AG10803 (cell line): Measurements from ENCODE around the gene DLX4.

ENCODE experiments used
- DNase-seq: peaks from one replicate; pipeline ENCODE4 v3.0.0; 2010; ENCODE audit warnings: low read depth
- H3K4me3 ChIP-seq: 2 replicates; pipeline ENCODE4 v1.5.1; 2011; ENCODE audit warnings: mild to moderate bottlenecking, low read length, control low read depth
- TF ChIP-seq, protein P1 (sequence below): conservative IDR thresholded peaks from 2 replicates; pipeline ENCODE4 v1.5.1; 2011; ENCODE audit warnings: mild to moderate bottlenecking, low read length, control low read depth, inconsistent platforms

The DLX4 gene

DNA sequence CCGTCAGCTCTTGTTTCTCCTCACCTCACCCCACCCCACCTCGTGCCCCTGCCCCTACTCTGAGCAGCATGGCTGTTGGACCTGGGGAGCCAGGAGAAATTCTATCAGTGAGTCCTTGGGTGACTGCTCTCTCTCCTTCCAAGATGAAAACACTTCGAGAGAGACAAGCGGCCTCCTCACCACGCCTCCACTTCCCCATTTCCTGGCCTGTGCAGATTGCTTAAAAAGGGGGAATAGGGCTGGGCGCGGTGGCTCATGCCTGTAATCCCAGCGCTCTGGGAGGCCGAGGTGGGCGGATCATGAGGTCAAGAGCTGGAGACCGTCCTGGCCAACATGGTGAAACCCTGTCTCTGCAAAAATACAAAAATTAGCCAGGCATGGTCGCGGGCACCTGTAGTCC lies 9.5 kb downstream of the DLX4 start:
- TF ChIP-seq, protein P1, sequence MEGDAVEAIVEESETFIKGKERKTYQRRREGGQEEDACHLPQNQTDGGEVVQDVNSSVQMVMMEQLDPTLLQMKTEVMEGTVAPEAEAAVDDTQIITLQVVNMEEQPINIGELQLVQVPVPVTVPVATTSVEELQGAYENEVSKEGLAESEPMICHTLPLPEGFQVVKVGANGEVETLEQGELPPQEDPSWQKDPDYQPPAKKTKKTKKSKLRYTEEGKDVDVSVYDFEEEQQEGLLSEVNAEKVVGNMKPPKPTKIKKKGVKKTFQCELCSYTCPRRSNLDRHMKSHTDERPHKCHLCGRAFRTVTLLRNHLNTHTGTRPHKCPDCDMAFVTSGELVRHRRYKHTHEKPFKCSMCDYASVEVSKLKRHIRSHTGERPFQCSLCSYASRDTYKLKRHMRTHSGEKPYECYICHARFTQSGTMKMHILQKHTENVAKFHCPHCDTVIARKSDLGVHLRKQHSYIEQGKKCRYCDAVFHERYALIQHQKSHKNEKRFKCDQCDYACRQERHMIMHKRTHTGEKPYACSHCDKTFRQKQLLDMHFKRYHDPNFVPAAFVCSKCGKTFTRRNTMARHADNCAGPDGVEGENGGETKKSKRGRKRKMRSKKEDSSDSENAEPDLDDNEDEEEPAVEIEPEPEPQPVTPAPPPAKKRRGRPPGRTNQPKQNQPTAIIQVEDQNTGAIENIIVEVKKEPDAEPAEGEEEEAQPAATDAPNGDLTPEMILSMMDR: no peak
- no peak for DNase-seq
- no peak overlapping the region for H3K4me3 ChIP-seq

DNA sequence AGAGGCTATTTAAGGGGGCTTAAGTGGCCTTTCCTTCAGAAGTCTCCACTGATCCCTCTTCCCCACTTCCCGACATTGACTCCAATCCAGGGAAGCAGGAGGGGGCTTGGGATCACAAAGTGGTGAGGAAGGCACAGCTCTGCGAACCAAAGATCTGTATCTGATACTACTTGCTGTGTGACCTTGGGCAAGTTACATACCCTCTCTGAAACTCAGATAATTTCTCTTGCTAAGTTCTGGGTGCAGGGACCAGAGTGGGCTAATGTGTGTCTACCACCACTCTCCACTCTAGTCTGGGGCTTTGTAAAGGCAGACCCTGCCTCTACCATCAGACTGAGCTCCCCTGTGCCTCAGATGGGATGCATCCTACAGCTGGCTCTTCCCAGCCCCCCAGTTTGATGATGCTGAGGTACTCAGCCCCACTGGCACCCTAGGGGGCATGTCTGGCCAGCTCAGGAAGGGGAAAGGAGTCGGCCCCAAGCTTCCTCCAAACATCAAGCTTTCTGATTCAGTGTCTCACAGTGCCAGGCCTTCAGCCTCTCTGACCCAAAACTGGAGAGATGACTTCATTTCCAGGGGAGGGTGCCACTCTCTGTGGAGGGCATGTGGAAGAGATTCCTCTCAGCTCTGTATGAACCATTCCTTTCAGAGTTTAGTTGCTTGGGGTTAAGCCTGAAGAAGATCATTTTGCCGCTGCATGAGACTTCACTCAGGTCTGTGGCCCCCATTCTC lies 10.9 kb downstream of the DLX4 start:
- TF ChIP-seq, protein P1: no peak
- no peak overlapping the region for H3K4me3 ChIP-seq
- DNase-seq: no peak

- no peak overlapping the region for H3K4me3 ChIP-seq
- DNase-seq: no peak
- TF ChIP-seq, protein P1: no peak
Observed at GRCh38 chr17:49980703-49981197, 11.8 kb downstream of the DLX4 start.

DNA sequence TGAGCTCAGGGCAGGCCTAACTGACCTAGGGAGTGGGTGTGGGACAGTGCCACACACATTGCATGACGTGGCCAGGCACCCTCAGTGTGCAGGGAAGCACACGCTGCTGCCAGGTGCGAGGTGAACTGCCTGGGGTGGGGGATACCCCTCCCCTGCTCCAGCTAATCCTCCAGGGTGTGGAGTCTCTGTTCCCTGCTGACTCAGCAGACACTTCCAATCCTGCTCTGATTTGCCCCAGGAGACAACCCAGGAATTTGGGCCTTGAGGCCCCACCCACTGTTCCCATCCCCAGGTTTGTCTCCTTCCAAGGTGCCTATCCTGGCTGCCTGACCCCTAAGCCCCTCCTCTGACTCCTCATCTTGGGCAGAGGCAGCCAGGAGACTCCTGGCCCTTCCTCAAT lies 15.3 kb downstream of the DLX4 start:
- DNase-seq: no peak
- TF ChIP-seq, protein P1: no peak

DNA sequence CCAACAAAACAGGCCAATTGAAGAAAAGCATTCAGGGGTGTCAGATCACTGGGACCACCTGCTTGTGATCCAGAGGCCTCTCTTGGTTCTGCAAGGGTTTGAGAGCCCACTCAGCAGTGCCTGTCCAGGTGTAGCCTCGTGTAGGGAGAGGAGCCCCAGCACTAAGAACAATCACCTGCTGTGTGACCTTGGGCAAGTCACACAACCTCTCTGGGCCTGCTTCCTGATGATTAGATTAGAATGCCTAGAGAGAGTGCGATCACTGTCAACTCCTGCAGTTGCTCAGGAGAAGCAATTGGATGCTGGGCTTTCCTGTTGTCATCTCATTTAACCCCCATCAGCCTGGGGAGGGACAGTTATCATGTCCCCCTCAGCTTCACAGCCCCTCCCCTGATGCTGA lies 15.8 kb downstream of the DLX4 start:
- DNase-seq: no peak
- no peak overlapping the region for H3K4me3 ChIP-seq
- TF ChIP-seq, protein P1: no peak

More for the DNA sequence above, 15.3 kb downstream of the DLX4 start:
- no peak overlapping the region for H3K4me3 ChIP-seq

- DNase-seq: no peak
Observed at GRCh38 chr17:49985310-49985990, 16.5 kb downstream of the DLX4 start.

More at GRCh38 chr17:49985310-49985990, 16.5 kb downstream of the DLX4 start:
- TF ChIP-seq, protein P1: no peak
- H3K4me3 ChIP-seq: no peak overlapping the region
